GM23338 (cell line): ENCODE measurements around the gene ACOX1. TPM values are rescaled to one million over a fixed set of nuclear protein-coding genes. Genes with fewer than 3 reads are reported as not detected.

Experiments
- ATAC-seq: fragments of 200-7000 bp; cut with Tn5 transposase; 3 replicates; pipeline ENCODE4 v1.9.1; 2020
- DNase-seq: peaks from one replicate; pipeline ENCODE4 v3.0.0-alpha.2; 2015; ENCODE audit warnings: low spot score
- H2AFZ ChIP-seq: fragments of 200-600 bp; sonication (generic); 2 replicates; pipeline ENCODE4 v1.8.0; 2016; ENCODE audit warnings: antibody characterized with exemption, mild to moderate bottlenecking, moderate library complexity
- H3F3A ChIP-seq: fragments of 200-600 bp; sonication (generic); replicated peaks from 2 replicates; pipeline ENCODE4 v1.8.0; 2017; ENCODE audit warnings: antibody characterized with exemption, mixed run types, low read depth
- H3K27ac ChIP-seq: fragments of 200-600 bp; sonication (generic); 2 replicates; pipeline ENCODE4 v1.6.1; 2016; ENCODE audit warnings: low read depth
- H3K27me3 ChIP-seq: fragments of 200-600 bp; sonication (generic); 2 replicates; pipeline ENCODE4 v1.8.0; 2016; ENCODE audit warnings: mild to moderate bottlenecking, mixed run types, moderate library complexity; ENCODE audit not compliant: insufficient read depth
- H3K36me3 ChIP-seq: fragments of 200-600 bp; sonication (generic); 2 replicates; pipeline ENCODE4 v1.8.0; 2016; ENCODE audit warnings: mild to moderate bottlenecking; ENCODE audit not compliant: insufficient read depth
- H3K4me1 ChIP-seq: fragments of 200-600 bp; sonication (generic); 2 replicates; pipeline ENCODE4 v1.8.0; 2016; ENCODE audit warnings: mild to moderate bottlenecking, moderate library complexity; ENCODE audit not compliant: insufficient read depth
- H3K4me2 ChIP-seq: fragments of 200-600 bp; sonication (generic); 2 replicates; pipeline ENCODE4 v1.7.1; 2017; ENCODE audit warnings: mixed run types
- H3K4me3 ChIP-seq: fragments of 200-600 bp; sonication (generic); 2 replicates; pipeline ENCODE4 v1.6.1; 2016; ENCODE audit warnings: mixed run types
- H3K79me2 ChIP-seq: fragments of 200-600 bp; sonication (generic); replicated peaks from 2 replicates; pipeline ENCODE4 v1.8.0; 2017; ENCODE audit warnings: mild to moderate bottlenecking; ENCODE audit not compliant: insufficient read depth
- H3K9me2 ChIP-seq: fragments of 200-600 bp; sonication (generic); 2 replicates; pipeline ENCODE4 v1.8.0; 2017; ENCODE audit not compliant: insufficient read depth
- H4K20me1 ChIP-seq: fragments of 200-600 bp; sonication (generic); replicated peaks from 2 replicates; pipeline ENCODE4 v1.8.0; 2017; ENCODE audit warnings: mild to moderate bottlenecking; ENCODE audit not compliant: insufficient read depth
- H3K27ac Mint-ChIP-seq: 2 replicates; pipeline ENCODE4 v1.8.0; 2020; ENCODE audit warnings: inconsistent platforms, mild to moderate bottlenecking, moderate library complexity, mixed read lengths
- H3K27me3 Mint-ChIP-seq: 3 replicates; pipeline ENCODE4 v1.8.0; 2022; ENCODE audit warnings: low read depth, mild to moderate bottlenecking, moderate library complexity, mixed read lengths, inconsistent platforms; ENCODE audit not compliant: insufficient read depth, poor library complexity
- H3K36me3 Mint-ChIP-seq: 3 replicates; pipeline ENCODE4 v1.8.0; 2021; ENCODE audit warnings: low read depth, mild to moderate bottlenecking, inconsistent platforms, moderate library complexity, mixed read lengths
- H3K4me1 Mint-ChIP-seq: 3 replicates; pipeline ENCODE4 v1.8.0; 2020; ENCODE audit warnings: mild to moderate bottlenecking, inconsistent platforms, mixed read lengths
- H3K4me3 Mint-ChIP-seq: 3 replicates; pipeline ENCODE4 v1.8.0; 2021; ENCODE audit warnings: moderate library complexity, mild to moderate bottlenecking, inconsistent platforms, mixed read lengths
- H3K9me3 Mint-ChIP-seq: 3 replicates; pipeline ENCODE4 v1.8.0; 2020; ENCODE audit warnings: moderate library complexity, mild to moderate bottlenecking, inconsistent platforms, mixed read lengths
- CREB1 ChIP-seq: fragments of 250-450 bp; sonication (Bioruptor Pico); IDR thresholded peaks from 2 replicates; pipeline ENCODE4 v1.5.0; 2020; ENCODE audit warnings: low read depth, mild to moderate bottlenecking, moderate library complexity
- ETS1 ChIP-seq: IDR thresholded peaks from 2 replicates; pipeline ENCODE4 v1.6.1; 2016; ENCODE audit warnings: antibody characterized with exemption
- EZH2 ChIP-seq: fragments of 200-600 bp; sonication (generic); IDR thresholded peaks from one replicate; pipeline ENCODE4 v1.8.0; 2017; ENCODE audit warnings: antibody characterized with exemption, mild to moderate bottlenecking, low read depth; ENCODE audit not compliant: unreplicated experiment
- EZH2phosphoT487 ChIP-seq: fragments of 200-600 bp; sonication (generic); IDR thresholded peaks from one replicate; pipeline ENCODE4 v1.8.1; 2018; ENCODE audit warnings: antibody characterized with exemption; ENCODE audit not compliant: unreplicated experiment
- JUNB ChIP-seq: IDR thresholded peaks from one replicate; pipeline ENCODE4 v1.6.1; 2016; ENCODE audit warnings: antibody characterized with exemption; ENCODE audit not compliant: unreplicated experiment
- NANOG ChIP-seq: IDR thresholded peaks from 2 replicates; pipeline ENCODE4 v1.6.1; 2016; ENCODE audit warnings: antibody characterized with exemption, borderline replicate concordance
- POLR2AphosphoS5 ChIP-seq: IDR thresholded peaks from 2 replicates; pipeline ENCODE4 v1.6.1; 2016; ENCODE audit warnings: antibody characterized with exemption, low read depth
- REST ChIP-seq: IDR thresholded peaks from one replicate; pipeline ENCODE4 v1.6.1; 2018; ENCODE audit warnings: antibody characterized with exemption; ENCODE audit not compliant: unreplicated experiment
- STAT1 ChIP-seq: IDR thresholded peaks from one replicate; pipeline ENCODE4 v1.6.1; 2016; ENCODE audit warnings: antibody characterized with exemption; ENCODE audit not compliant: unreplicated experiment
- ZNF114 ChIP-seq: fragments of 250-450 bp; sonication (Bioruptor Pico); IDR thresholded peaks from 2 replicates; pipeline ENCODE4 v1.5.0; 2020; ENCODE audit warnings: mild to moderate bottlenecking, moderate library complexity
- ZNF331 ChIP-seq: fragments of 250-450 bp; sonication (Bioruptor Pico); IDR thresholded peaks from 2 replicates; pipeline ENCODE4 v1.5.0; 2020; ENCODE audit warnings: low read depth, mild to moderate bottlenecking, moderate library complexity
- polyA plus RNA-seq: library from polyadenylated mRNA; unstranded; fragments of >200 nt; fragmentation: Nextera tagmentation; extraction: Ambion mirVana; gene quantifications from 2 replicates; pipeline ENCODE4 v1.2.1, GENCODE V29; 2016
- total RNA-seq: library from RNA; depleted of rRNA; stranded (reverse); fragments of >200 nt; shearing (Covaris generic); gene quantifications from 2 replicates; pipeline ENCODE4 v1.2.3, GENCODE V29; 2014
- TF ChIP-seq, protein P1 (sequence below), 2 experiments: fragments of 200-600 bp in 1 of 2; sonication (generic) in 1 of 2; conservative IDR thresholded peaks; 2 replicates each; pipeline versions ENCODE4 v1.5.1 to v1.6.1; 2016 to 2017; ENCODE audit warnings: antibody characterized with exemption in 2 of 2, low read depth in 2 of 2, mild to moderate bottlenecking in 2 of 2, moderate library complexity in 1 of 2
- TF ChIP-seq, protein P2 (sequence below): fragments of 250-450 bp; sonication (Bioruptor Pico); IDR thresholded peaks from 2 replicates; pipeline ENCODE4 v1.5.0; 2020; ENCODE audit warnings: mild to moderate bottlenecking, moderate library complexity

ACOX1 gene
- total and polyA plus RNA-seq, 2 experiments from 2014 or later, result 12.8 to 32.9 TPM

GRCh38 chr17:75945211-75945610 lies 33.8 kb downstream of the ACOX1 start (continued):
- TF ChIP-seq, protein P1, sequence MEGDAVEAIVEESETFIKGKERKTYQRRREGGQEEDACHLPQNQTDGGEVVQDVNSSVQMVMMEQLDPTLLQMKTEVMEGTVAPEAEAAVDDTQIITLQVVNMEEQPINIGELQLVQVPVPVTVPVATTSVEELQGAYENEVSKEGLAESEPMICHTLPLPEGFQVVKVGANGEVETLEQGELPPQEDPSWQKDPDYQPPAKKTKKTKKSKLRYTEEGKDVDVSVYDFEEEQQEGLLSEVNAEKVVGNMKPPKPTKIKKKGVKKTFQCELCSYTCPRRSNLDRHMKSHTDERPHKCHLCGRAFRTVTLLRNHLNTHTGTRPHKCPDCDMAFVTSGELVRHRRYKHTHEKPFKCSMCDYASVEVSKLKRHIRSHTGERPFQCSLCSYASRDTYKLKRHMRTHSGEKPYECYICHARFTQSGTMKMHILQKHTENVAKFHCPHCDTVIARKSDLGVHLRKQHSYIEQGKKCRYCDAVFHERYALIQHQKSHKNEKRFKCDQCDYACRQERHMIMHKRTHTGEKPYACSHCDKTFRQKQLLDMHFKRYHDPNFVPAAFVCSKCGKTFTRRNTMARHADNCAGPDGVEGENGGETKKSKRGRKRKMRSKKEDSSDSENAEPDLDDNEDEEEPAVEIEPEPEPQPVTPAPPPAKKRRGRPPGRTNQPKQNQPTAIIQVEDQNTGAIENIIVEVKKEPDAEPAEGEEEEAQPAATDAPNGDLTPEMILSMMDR (conservative IDR thresholded peaks at IDR 0.05; ENCODE audit: low read depth in 2 of 2), result no peak
- no peak for TF ChIP-seq POLR2AphosphoS5

- ATAC-seq, result no peak
- Mint-ChIP-seq H3K27ac (no peak overlapping the region), H3K36me3 (peaks cover 16% of the 10 kb centered on the region; the same call in 2 of the 3 replicates), H3K27me3 (peaks cover 5% of the 10 kb centered on the region), H3K4me1 (peaks cover 15% of the 10 kb centered on the region; the same call in 2 of the 3 replicates), H3K9me3 (no peaks in the 10 kb centered on the region), H3K4me3 (no peak overlapping the region)
- no peaks in the 10 kb centered on the region for H3K27me3 ChIP-seq
- H3K27ac ChIP-seq, result 0 out of 2 replicates have a peak overlapping the region, but pooled peaks have one; percentile 37
- H3K4me1 ChIP-seq, result peaks cover 17% of the 10 kb centered on the region; the same call in 1 of the 2 replicates
- H3K9me2 ChIP-seq, result no peaks in the 10 kb centered on the region
- DNase-seq, result no peak
- no peaks in the 10 kb centered on the region for H3K36me3 ChIP-seq
- H3K4me3 ChIP-seq, result no peak overlapping the region
- H2AFZ ChIP-seq, result no peak overlapping the region
- no peak overlapping the region for H3K4me2 ChIP-seq
- H3F3A ChIP-seq, result peaks cover 17% of the 10 kb centered on the region
- H3K79me2 ChIP-seq, result no peaks in the 10 kb centered on the region
- H4K20me1 ChIP-seq, result no peaks in the 10 kb centered on the region
- TF ChIP-seq EZH2phosphoT487 (no peak), JUNB (no peak), REST (no peak), ZNF331 (no peak), ZNF114 (CRISPR knock-in tag) (no peak), CREB1 (CRISPR knock-in tag) (no peak), NANOG (no peak), ETS1 (no peak), EZH2 (no peak), STAT1 (no peak), POLR2AphosphoS5 (no peak)
- TF ChIP-seq, protein P2, sequence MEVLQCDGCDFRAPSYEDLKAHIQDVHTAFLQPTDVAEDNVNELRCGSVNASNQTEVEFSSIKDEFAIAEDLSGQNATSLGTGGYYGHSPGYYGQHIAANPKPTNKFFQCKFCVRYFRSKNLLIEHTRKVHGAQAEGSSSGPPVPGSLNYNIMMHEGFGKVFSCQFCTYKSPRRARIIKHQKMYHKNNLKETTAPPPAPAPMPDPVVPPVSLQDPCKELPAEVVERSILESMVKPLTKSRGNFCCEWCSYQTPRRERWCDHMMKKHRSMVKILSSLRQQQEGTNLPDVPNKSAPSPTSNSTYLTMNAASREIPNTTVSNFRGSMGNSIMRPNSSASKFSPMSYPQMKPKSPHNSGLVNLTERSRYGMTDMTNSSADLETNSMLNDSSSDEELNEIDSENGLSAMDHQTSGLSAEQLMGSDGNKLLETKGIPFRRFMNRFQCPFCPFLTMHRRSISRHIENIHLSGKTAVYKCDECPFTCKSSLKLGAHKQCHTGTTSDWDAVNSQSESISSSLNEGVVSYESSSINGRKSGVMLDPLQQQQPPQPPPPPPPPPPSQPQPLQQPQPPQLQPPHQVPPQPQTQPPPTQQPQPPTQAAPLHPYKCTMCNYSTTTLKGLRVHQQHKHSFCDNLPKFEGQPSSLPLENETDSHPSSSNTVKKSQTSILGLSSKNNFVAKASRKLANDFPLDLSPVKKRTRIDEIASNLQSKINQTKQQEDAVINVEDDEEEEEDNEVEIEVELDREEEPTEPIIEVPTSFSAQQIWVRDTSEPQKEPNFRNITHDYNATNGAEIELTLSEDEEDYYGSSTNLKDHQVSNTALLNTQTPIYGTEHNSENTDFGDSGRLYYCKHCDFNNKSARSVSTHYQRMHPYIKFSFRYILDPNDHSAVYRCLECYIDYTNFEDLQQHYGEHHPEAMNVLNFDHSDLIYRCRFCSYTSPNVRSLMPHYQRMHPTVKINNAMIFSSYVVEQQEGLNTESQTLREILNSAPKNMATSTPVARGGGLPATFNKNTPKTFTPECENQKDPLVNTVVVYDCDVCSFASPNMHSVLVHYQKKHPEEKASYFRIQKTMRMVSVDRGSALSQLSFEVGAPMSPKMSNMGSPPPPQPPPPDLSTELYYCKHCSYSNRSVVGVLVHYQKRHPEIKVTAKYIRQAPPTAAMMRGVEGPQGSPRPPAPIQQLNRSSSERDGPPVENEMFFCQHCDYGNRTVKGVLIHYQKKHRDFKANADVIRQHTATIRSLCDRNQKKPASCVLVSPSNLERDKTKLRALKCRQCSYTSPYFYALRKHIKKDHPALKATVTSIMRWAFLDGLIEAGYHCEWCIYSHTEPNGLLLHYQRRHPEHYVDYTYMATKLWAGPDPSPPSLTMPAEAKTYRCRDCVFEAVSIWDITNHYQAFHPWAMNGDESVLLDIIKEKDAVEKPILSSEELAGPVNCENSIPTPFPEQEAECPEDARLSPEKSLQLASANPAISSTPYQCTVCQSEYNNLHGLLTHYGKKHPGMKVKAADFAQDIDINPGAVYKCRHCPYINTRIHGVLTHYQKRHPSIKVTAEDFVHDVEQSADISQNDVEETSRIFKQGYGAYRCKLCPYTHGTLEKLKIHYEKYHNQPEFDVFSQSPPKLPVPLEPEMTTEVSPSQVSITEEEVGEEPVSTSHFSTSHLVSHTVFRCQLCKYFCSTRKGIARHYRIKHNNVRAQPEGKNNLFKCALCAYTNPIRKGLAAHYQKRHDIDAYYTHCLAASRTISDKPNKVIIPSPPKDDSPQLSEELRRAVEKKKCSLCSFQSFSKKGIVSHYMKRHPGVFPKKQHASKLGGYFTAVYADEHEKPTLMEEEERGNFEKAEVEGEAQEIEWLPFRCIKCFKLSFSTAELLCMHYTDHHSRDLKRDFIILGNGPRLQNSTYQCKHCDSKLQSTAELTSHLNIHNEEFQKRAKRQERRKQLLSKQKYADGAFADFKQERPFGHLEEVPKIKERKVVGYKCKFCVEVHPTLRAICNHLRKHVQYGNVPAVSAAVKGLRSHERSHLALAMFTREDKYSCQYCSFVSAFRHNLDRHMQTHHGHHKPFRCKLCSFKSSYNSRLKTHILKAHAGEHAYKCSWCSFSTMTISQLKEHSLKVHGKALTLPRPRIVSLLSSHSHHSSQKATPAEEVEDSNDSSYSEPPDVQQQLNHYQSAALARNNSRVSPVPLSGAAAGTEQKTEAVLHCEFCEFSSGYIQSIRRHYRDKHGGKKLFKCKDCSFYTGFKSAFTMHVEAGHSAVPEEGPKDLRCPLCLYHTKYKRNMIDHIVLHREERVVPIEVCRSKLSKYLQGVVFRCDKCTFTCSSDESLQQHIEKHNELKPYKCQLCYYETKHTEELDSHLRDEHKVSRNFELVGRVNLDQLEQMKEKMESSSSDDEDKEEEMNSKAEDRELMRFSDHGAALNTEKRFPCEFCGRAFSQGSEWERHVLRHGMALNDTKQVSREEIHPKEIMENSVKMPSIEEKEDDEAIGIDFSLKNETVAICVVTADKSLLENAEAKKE (CRISPR knock-in tag), result no peak
Observed at GRCh38 chr17:75943491-75943890, 35.5 kb downstream of the ACOX1 start.
